ENCODE data around the gene ZBTB37.
A peak's percentile ranks its signal among the peaks of the same experiment; 100 is the strongest.
"Not testable (repeated sequence)": the region's sequence is repeated elsewhere in the genome, so short reads cannot be mapped to it uniquely, and the experiment has no call there.

ZBTB37 gene

GRCh38 chr1:173914366-173914871 lies 46.2 kb downstream of the ZBTB37 start:
- DNase-seq = peak; percentile 73

- no peak for DNase-seq
Observed at GRCh38 chr1:173915596-173915995, 47.4 kb downstream of the ZBTB37 start.

GRCh38 chr1:173916667-173917066 lies 48.5 kb downstream of the ZBTB37 start:
- DNase-seq = no peak

- DNase-seq = no peak
Observed at GRCh38 chr1:173917149-173917548, 49.0 kb downstream of the ZBTB37 start, which contains the start of gene SERPINC1. Gene SERPINC1 (minus strand): TSS chr1:173917327. CDS start chr1:173917259, 68 bp downstream.

- no peak for DNase-seq
Observed at GRCh38 chr1:173917635-173918493, 49.7 kb downstream of the ZBTB37 start.

- DNase-seq = no peak
Observed at GRCh38 chr1:173920861-173921260, 52.7 kb downstream of the ZBTB37 start.

GRCh38 chr1:173925306-173926242 lies 57.4 kb downstream of the ZBTB37 start:
- DNase-seq = no peak

- not testable (repeated sequence) for DNase-seq
Observed at GRCh38 chr1:173930541-173930940, 62.4 kb downstream of the ZBTB37 start.

GRCh38 chr1:173934440-173934839 lies 66.3 kb downstream of the ZBTB37 start:
- DNase-seq = no peak

- DNase-seq = no peak
Observed at GRCh38 chr1:173937062-173937461, 68.9 kb downstream of the ZBTB37 start.

- no peak for DNase-seq
Observed at GRCh38 chr1:173946380-173946921, 78.3 kb downstream of the ZBTB37 start.

- DNase-seq = no peak
Observed at GRCh38 chr1:173948594-173948993, 80.4 kb downstream of the ZBTB37 start.

Data from OCI-M1 (cell line).